ENCODE data around the gene NDUFS4. TPM values are rescaled to one million over a fixed set of nuclear protein-coding genes. Genes with fewer than 3 reads are reported as not detected.
"Not testable (repeated sequence)": the region's sequence is repeated elsewhere in the genome, so short reads cannot be mapped to it uniquely, and the experiment has no call there.

The NDUFS4 gene
- total RNA-seq, 1 donor: 64.3 TPM

GRCh38 chr5:53631251-53631650 is 70.8 kb downstream of the NDUFS4 start:
- TF ChIP-seq, protein P1, sequence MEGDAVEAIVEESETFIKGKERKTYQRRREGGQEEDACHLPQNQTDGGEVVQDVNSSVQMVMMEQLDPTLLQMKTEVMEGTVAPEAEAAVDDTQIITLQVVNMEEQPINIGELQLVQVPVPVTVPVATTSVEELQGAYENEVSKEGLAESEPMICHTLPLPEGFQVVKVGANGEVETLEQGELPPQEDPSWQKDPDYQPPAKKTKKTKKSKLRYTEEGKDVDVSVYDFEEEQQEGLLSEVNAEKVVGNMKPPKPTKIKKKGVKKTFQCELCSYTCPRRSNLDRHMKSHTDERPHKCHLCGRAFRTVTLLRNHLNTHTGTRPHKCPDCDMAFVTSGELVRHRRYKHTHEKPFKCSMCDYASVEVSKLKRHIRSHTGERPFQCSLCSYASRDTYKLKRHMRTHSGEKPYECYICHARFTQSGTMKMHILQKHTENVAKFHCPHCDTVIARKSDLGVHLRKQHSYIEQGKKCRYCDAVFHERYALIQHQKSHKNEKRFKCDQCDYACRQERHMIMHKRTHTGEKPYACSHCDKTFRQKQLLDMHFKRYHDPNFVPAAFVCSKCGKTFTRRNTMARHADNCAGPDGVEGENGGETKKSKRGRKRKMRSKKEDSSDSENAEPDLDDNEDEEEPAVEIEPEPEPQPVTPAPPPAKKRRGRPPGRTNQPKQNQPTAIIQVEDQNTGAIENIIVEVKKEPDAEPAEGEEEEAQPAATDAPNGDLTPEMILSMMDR (IDR thresholded peaks at IDR 0.05; ENCODE audit: insufficient read depth, low read depth, low read length): no peak
- no peak overlapping the region for H3K4me3 ChIP-seq (ENCODE audit: low read depth, low read length)
- no peak for DNase-seq (ENCODE audit: low read depth)

DNA sequence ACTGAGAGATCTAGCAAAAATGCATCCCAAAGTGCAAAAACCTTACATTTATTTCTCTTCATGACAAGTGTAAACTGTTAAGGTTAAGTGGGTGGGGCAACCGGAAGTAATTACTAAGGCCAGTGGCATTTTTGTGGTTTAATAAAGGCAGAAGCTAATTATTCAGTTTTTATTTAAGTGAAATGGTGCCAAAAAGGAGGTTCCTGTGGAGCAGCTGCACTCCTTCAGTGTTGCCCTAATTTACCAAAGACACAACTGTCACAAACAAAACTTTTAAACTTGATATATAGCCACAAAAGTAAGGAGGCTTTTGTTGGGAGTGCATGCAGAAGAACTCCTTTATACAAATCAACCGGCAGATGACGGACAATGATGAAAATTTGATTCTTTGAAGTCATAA is 81.6 kb downstream of the NDUFS4 start:
- TF ChIP-seq, protein P1 (IDR thresholded peaks at IDR 0.05; ENCODE audit: insufficient read depth, low read depth, low read length): no peak
- H3K4me3 ChIP-seq (ENCODE audit: low read depth, low read length): no peak overlapping the region
- peak; percentile 55 for DNase-seq (ENCODE audit: low read depth)

- DNase-seq (ENCODE audit: low read depth): no peak
- TF ChIP-seq, protein P1 (IDR thresholded peaks at IDR 0.05; ENCODE audit: insufficient read depth, low read depth, low read length): no peak
- H3K4me3 ChIP-seq (ENCODE audit: low read depth, low read length): no peak overlapping the region
Measured at GRCh38 chr5:53643445-53643844, 83.0 kb downstream of the NDUFS4 start.

DNA sequence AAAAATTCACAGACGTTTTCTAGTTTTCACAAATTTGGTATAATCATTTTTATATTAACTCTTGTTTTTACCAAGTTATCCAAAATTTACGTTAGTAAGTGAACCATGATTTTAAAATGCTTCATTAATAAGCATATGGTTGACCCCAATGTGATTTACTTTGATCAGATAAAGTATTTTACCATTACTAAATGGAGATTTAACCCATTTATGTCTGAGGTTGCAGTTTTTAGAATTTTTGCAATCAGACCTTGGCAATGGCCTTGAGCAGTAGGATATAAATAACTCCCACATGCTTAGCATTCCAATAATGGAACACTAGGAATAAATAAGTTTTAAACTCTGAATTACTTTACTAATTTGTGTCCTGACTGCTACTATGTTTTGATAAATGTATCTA is 84.6 kb downstream of the NDUFS4 start:
- TF ChIP-seq, protein P1 (IDR thresholded peaks at IDR 0.05; ENCODE audit: insufficient read depth, low read depth, low read length): no peak
- DNase-seq (ENCODE audit: low read depth): no peak
- H3K4me3 ChIP-seq (ENCODE audit: low read depth, low read length): no peak overlapping the region

GRCh38 chr5:53649352-53649751 is 88.9 kb downstream of the NDUFS4 start:
- TF ChIP-seq, protein P1 (IDR thresholded peaks at IDR 0.05; ENCODE audit: insufficient read depth, low read depth, low read length): no peak
- DNase-seq (ENCODE audit: low read depth): no peak
- H3K4me3 ChIP-seq (ENCODE audit: low read depth, low read length): no peak overlapping the region

DNA sequence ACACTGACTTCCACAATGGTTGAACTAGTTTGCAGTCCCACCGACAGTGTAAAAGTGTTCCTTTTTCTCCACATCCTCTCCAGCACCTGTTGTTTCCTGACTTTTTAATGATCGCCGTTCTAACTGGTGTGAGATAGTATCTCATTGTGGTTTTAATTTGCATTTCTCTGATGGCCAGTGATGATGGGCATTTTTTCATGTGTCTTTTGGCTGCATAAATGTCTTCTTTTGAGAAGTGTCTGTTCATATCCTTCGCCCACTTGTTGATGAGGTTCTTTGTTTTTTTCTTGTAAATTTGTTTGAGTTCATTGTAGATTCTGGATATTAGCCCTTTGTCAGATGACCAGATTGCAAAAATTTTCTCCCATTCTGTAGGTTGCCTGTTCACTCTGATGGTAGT is 100.1 kb downstream of the NDUFS4 start:
- not testable (repeated sequence) for DNase-seq (ENCODE audit: low read depth); H3K4me3 ChIP-seq (ENCODE audit: low read depth, low read length)

- not testable (repeated sequence) for DNase-seq (ENCODE audit: low read depth)
Measured at GRCh38 chr5:53665313-53665712, 104.9 kb downstream of the NDUFS4 start.

DNA sequence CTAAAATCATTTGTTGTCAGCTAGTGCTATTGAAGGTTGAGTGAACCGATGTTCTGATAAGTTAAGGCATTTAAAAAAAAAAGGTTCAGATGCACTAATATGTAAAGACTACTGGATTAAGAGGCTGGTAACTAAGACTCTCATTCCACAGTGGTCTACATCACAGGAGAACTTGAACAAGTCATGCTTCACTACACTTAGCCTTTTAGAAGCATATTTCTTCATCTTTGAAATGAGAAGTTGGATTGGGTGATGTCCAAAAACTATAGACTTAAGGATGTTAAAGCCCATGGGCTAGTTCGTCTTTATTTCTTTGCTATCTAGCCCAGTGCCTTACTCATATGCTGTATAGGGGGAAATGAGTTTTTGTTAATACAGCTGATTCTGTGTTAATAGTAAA is 107.2 kb downstream of the NDUFS4 start:
- no peak for DNase-seq (ENCODE audit: low read depth)

More at GRCh38 chr5:53665313-53665712, 104.9 kb downstream of the NDUFS4 start:
- not testable (repeated sequence) for H3K4me3 ChIP-seq (ENCODE audit: low read depth, low read length)

More for the DNA sequence above, 107.2 kb downstream of the NDUFS4 start:
- no peak overlapping the region for H3K4me3 ChIP-seq (ENCODE audit: low read depth, low read length)
- TF ChIP-seq, protein P1 (IDR thresholded peaks at IDR 0.05; ENCODE audit: insufficient read depth, low read depth, low read length): no peak
